Right hindlimb (tissue), 1 donor: Measurements from ENCODE around the gene MTPN.
A peak's percentile ranks its signal among the peaks of the same experiment; 100 is the strongest.

ENCODE experiments used
- DNase-seq: peaks from one replicate; pipeline ENCODE4 v3.0.0-alpha.2; 2018

The MTPN gene

DNA sequence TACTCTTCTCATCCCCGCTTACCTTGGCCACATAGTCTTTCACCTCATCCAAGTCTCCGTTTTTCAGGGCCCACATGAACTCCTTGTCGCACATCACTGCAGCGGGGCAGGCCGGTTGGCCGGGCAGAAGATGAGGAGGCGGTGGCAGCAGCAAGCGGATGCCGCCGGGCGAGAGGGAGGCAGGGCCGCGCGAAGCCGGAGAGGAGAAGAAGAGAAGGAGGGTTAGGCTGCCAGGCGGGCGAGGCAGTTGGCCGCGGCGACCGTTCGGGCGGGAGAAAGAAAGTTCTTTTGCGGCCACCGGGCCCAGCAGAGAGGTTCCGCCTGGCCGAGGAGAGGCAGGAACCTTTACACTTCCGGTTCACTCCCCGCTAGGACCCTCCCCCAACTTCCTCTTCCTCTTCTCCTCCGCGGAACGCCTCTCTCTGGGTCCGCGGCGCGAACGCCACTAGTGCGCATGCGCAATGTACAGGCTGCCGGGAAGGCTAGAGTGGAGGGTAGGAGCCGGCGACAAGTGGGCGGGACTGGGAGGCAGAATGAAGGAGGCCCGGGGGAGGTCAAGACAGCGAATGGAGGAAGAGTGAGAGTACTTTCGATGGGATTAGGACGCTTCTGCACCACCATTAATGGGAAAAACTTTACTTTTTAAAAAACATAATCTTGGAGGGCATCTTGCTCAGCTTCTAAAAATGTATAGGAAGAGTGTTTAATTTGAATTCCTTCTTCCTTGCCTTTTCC is at the start of gene MTPN:
MTPN (minus strand) TSS at position 353 of the 735 bp plus-strand sequence; CDS start at position 94, 259 bp downstream.
- DNase-seq = peak; percentile 99

DNA sequence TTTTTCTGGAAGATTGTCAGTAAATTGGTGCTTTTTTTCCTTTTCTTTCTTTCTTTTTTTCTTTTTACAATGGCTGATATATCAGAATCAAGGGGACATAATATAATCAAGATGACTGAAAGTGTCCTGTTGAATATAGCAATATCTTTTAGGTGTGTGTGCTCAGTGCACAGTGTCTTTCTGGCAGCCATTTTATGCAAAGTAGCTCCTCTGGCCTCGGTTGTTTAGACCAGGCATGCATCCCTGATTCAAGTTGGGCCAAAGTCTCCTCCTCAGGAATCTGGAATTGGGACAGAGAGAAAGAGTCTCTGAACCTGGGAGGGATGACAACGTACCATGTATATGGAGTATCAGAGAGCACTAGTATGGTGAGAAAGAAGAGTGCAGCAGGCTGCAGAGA is 49.0 kb upstream of the MTPN start:
- DNase-seq = no peak

GRCh38 chr7:136023134-136023869 is 46.1 kb upstream of the MTPN start:
- no peak for DNase-seq

DNA sequence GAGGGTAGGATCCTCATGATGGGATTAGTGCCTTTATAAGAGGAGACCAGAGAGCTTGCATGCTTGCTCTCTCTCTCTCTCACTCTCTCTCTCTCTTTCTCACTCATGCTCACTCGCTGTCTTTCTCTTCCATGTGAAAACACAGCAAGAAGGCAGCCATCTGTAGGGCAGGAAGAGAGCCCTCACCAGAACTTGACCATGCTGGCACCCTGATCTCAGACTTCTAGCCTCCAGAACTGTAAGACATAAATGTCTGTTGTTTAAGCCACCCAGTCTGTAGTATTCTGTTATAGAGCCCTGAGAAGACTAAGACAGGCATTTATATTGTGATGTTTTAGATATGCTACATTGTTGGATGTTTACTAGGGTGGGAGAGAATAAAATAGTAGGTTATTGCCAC is 43.4 kb upstream of the MTPN start:
- DNase-seq = no peak

DNA sequence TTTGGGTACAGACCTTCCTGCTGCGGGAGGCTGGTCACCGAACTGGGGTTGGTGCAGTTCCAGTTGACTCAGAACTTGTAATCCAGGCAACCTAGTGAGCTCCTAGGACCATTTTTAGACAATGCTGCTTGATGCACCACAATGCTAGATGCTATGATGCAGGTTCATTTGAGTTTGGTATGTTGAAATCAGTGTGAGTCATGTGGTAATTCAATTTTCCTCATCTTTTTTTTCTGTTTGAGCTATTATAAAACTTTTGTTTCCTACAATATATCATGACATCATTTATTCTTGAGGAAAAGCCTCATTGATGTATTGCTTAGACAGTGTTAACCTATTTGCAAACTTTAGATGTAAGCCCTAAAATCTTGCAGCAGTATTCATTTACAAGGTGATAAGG is 40.9 kb upstream of the MTPN start:
- no peak for DNase-seq

DNA sequence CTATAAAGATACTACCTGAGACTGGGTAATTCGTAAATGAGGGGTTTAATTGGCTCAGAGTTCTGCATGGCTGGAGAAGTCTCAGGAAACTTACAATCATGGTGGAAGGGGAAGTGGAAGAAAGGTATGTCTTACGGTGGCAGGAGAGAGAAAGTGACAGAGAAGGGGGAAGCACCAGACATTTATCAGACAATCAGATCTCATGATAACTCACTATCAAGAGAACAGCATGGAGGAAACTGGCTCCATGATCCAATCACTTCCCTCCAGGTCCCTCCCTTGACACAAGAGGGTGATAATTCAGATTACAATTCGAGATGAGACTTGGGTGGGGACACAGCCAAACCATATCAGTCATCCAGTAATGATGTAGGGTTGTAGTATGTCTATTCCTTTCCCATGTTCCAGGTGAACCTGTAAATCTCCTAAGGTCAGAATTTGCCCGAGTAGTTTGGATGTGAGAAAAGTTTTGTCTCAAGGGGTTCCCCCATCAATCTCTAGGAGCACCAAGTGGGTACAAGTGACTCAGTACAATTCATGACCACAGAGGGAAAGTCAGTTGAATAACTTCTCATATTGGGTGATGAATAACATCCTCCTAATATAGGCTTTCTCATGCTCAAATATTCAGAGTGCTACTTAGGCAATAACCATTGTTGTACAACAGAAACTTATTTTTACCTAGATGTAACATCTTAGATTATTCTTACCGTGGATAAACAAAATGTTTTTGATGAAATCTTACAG is 39.7 kb upstream of the MTPN start:
- DNase-seq = no peak

GRCh38 chr7:136015638-136016037 is 38.5 kb upstream of the MTPN start:
- no peak for DNase-seq

GRCh38 chr7:136014659-136015058 is 37.5 kb upstream of the MTPN start:
- no peak for DNase-seq

- no peak for DNase-seq
Observed at GRCh38 chr7:136012238-136012637, 35.1 kb upstream of the MTPN start.

- DNase-seq = no peak
Observed at GRCh38 chr7:136009488-136010079, 32.4 kb upstream of the MTPN start.

- DNase-seq = no peak
Observed at GRCh38 chr7:136006208-136006607, 29.0 kb upstream of the MTPN start.

GRCh38 chr7:136004083-136004482 is 26.9 kb upstream of the MTPN start:
- no peak for DNase-seq

GRCh38 chr7:136002802-136003201 is 25.6 kb upstream of the MTPN start:
- DNase-seq = no peak

DNA sequence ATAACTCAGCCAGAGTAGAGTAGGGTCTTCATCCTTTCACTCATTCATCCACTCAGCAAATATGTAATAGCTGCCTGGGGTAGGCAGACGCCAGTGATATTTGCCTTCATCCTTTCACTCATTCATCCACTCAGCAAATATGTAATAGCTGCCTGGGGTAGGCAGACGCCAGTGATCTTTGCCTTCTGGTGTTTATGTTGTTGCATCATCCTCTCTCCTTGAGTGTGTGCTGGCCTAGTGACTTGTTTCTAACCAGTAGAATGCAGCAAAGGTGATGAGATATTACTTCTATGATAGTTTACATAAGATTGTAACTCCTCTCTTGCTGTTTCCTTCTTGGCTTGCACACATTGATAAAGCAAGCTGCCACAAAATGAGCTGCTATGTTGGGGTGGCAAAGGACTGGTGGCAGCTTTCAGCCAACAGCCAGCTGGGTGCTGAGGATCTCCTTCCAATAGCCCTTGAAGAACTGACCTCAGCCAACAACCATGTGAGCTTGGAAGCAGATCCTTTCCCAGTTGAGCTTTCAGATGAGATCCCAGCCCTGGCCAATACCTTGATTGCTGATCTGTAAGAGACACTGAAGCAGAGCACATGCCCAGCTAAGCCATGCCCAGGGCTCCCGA is 23.2 kb upstream of the MTPN start:
- DNase-seq = no peak

DNA sequence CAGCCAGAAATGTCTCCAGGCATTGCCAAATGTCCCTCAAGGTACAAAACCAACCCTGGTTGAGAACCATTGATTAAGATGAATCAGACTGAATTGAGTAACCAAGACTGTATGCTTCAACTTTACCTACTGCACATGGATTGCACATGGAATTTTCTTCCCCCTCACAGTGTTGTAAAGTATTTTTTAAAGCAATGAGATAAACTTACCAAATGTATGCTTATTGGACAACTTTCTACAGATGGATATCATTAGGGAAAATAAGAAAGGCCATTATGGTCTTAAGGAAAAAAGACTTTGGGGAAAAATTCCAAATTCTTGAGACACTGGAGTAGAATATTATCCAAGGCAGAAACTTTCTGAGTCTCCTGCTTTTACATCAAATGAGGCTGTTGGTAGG is 20.9 kb upstream of the MTPN start:
- no peak for DNase-seq

GRCh38 chr7:135995748-135996147 is 18.6 kb upstream of the MTPN start:
- DNase-seq = no peak

DNA sequence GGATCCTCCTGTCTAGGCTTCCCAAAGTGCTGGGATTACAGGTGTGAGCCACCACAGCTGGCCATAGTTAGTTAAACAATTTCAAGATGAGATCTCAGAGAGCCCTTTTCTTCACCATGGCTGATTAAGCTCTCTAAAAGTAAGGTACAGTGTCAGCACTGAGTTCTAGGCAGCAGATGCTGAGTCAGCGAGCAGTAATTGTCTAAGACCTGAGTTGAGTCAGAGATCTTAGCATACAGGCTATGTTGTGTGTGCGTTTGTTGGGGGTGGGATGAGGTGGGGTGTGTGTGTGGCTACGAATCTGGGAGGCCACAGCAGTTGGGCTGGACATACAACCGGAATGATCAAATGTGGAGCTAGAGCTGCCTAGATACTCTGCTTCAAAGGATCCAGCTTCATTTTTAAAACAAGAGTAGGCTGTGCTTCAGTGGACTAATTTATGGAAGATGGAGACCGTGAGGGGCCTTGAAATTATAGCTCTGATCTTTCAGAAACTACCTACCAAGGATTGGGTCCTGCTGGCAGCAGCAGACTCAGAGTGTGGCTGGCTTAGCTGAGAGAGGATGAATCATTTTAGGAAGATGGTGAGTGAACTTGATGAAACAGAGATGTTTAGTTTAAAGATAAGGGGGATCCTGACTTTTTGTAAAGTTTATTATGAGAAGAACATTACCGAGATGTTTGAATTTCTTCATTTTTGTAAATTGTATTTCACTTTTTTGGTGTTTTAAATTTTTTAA is 17.5 kb upstream of the MTPN start:
- no peak for DNase-seq

DNA sequence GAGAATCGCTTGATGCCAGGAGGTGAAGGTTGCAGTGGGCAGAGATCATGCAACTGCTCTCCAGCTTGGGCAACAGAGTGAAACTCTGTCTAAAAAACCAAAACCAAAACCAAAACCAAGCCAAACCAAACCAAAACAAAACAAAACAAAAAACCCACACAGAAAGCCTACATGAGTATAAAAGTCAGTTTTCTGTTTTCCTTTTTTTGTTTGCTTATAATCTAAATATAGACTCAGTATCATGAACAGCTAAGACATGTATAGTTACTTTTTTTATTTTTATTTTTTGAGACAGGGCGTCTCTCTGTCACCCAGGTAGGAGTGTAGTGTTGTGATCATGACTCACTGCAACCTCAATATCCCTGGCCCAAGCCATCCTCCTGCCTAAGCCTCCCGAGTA is 16.8 kb upstream of the MTPN start:
- no peak for DNase-seq

DNA sequence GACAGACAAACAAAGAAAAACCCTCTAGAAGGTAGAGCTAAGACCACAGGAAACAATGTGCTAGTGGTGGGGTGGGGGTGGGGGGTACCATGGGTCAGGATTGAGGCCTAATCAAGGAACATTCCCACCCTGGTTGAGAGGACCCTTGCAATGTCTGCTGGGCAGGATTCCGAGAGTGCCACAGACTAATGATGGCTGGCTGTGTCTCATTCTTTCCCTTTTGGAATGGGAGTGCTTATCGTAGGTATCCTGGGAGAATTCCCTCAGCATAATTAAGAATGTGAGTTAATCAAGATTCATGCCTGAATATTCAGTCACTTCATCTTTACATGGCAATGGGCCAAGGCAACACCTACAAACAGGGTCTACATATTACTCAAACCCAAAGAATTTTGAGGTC is 14.7 kb upstream of the MTPN start:
- DNase-seq = no peak

- DNase-seq = no peak
Observed at GRCh38 chr7:135991322-135991721, 14.2 kb upstream of the MTPN start.

GRCh38 chr7:135990258-135990657 is 13.1 kb upstream of the MTPN start:
- no peak for DNase-seq

DNA sequence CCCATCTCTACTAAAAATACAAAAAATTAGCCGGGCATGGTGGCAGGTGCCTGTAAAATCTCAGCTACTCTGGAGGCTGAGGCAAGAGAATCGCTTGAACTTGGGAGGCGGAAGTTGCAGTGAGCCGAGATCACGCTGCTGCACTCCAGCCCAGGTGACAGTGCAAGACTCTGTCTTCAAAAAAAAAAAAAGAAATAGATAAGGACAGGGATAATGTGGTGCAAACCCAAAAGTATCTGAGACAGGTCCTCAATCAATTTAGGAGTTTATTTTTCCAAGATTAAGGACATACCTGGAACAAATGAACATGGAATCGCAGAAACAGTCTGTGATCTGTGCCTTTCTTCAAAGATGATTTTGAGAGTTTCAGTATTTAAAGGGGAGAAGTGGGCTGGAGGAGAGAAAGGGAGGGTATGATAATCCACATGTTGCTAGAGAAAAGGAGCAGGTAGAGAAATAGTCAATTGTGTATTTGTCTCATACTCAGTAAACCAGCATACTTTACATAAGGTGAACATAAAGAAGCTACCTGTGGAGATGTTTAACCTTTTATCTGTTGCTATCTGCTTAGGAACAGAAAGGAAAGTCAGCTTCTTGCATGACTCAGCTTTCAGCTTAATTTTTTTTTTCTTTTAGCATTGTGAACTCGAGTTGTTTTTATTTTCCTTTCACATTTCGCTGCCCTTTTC is 4.9 kb upstream of the MTPN start:
- DNase-seq = no peak
